Measurements from ENCODE around the gene GAPVD1.

GRCh38 chr9:125409637-125410521 is 148.3 kb downstream of the GAPVD1 start:
- TF ChIP-seq, protein P1, sequence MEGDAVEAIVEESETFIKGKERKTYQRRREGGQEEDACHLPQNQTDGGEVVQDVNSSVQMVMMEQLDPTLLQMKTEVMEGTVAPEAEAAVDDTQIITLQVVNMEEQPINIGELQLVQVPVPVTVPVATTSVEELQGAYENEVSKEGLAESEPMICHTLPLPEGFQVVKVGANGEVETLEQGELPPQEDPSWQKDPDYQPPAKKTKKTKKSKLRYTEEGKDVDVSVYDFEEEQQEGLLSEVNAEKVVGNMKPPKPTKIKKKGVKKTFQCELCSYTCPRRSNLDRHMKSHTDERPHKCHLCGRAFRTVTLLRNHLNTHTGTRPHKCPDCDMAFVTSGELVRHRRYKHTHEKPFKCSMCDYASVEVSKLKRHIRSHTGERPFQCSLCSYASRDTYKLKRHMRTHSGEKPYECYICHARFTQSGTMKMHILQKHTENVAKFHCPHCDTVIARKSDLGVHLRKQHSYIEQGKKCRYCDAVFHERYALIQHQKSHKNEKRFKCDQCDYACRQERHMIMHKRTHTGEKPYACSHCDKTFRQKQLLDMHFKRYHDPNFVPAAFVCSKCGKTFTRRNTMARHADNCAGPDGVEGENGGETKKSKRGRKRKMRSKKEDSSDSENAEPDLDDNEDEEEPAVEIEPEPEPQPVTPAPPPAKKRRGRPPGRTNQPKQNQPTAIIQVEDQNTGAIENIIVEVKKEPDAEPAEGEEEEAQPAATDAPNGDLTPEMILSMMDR (IDR thresholded peaks at IDR 0.05) = no peak
- no peak for TF ChIP-seq POLR2A (IDR thresholded peaks at IDR 0.05)
